ENCODE measurements around the gene ISCA2. TPM values are rescaled to one million over a fixed set of nuclear protein-coding genes. Genes with fewer than 3 reads are reported as not detected.

Gene ISCA2
- total and polyA plus RNA-seq, 9 of the 15 experiments (the other 6 are each of a cell fraction or from before 2014, with no cell fraction given) = 5.0 to 36.7 (median 18.1) TPM

DNA sequence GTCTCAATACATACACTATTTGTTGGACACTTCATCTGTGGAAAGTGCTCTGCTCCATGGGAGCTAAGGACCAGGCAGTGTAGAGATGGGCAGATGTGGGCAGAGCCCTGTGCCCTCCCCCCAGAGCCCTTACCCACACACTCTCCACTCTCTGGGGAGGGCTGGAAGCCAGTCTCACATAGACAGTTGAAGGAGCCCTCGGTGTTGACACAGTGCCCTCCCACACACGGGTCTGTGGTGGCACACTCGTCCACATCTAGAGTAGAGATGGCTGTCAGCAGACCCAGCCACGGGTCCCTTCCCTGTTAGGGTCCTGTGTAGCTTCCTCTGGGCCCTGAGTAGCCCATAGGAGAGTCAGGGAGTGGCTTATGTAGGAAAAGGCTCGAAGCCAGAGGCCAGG is 14.3 kb downstream of the ISCA2 start (continued):
- TF ChIP-seq, protein P1, sequence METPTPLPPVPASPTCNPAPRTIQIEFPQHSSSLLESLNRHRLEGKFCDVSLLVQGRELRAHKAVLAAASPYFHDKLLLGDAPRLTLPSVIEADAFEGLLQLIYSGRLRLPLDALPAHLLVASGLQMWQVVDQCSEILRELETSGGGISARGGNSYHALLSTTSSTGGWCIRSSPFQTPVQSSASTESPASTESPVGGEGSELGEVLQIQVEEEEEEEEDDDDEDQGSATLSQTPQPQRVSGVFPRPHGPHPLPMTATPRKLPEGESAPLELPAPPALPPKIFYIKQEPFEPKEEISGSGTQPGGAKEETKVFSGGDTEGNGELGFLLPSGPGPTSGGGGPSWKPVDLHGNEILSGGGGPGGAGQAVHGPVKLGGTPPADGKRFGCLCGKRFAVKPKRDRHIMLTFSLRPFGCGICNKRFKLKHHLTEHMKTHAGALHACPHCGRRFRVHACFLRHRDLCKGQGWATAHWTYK (CRISPR knock-in tag; IDR thresholded peaks at IDR 0.05) = no peak
- TF ChIP-seq, protein P2, sequence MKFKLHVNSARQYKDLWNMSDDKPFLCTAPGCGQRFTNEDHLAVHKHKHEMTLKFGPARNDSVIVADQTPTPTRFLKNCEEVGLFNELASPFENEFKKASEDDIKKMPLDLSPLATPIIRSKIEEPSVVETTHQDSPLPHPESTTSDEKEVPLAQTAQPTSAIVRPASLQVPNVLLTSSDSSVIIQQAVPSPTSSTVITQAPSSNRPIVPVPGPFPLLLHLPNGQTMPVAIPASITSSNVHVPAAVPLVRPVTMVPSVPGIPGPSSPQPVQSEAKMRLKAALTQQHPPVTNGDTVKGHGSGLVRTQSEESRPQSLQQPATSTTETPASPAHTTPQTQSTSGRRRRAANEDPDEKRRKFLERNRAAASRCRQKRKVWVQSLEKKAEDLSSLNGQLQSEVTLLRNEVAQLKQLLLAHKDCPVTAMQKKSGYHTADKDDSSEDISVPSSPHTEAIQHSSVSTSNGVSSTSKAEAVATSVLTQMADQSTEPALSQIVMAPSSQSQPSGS (CRISPR knock-in tag; IDR thresholded peaks at IDR 0.05) = no peak

DNA sequence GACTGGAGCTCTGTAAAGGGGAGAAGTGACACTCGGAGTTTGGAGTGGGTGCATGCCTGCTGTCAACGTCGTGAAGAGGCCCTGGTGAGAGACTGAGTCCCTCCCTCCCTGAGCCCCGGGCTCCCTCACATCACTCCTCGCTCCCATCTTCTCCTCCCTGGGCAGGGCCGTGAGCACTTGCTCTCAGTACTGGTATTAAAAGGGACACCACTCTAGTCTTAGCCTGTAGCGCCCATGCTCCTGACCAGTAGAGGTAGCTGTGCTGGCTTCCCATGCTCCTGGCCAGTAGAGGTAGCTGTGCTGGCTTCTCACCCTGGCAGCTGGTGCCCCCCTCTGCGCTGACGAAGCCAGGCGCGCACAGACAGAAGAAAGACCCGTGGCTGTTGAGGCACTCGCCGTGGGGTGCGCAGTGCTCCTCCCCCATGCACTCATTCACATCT is 14.7 kb downstream of the ISCA2 start:
- BruUV-seq (replicated peaks) = no TSS peak
- H3K36me3 ChIP-seq (ENCODE audit: control insufficient read depth, insufficient read depth, low read length) = no peaks in the 10 kb centered on the region
- DNase-seq (ENCODE audit: extremely low read depth in 1 of 4, low spot score in 3 of 4) (no peak), FAIRE-seq (no peak), ATAC-seq (peak; percentile 72)
- peaks cover 4 to 70% of the 10 kb centered on the region in 2 experiments; a peak in 3 of 5 replicates for H3K27me3 ChIP-seq (ENCODE audit: control insufficient read depth in 2 of 2, insufficient read depth in 2 of 2, low read length in 2 of 2)
- 0% methylated on average over 8 of the region's 15 CpGs for WGBS (ENCODE audit: insufficient coverage, low coverage, missing lambda C conversion rate)
- H2AFZ ChIP-seq (ENCODE audit: low read depth, low read length) = no peak overlapping the region
- no peak overlapping the region for H3K9ac ChIP-seq (ENCODE audit: insufficient read depth in 1 of 2, low read depth in 2 of 2, low read length in 2 of 2)
- H3K79me2 ChIP-seq (ENCODE audit: control insufficient read depth, insufficient read depth, low read length) = no peaks in the 10 kb centered on the region
- in situ Hi-C loops (cut with MboI) = no loop called here
- ChIA-PET CTCF (ENCODE audit: low intra/inter-chr PET ratio) (no interaction called here), POLR2A (interaction anchor here (1.7 kb wide), 1 partner anchor 9 kb away, joined by 5 read pairs; no protein-coding TSS in a partner anchor)
- no peak for TF ChIP-seq HDAC2 (IDR thresholded peaks at IDR 0.05)
- TF ChIP-seq RFX1 (IDR thresholded peaks at IDR 0.05) = no peak
- TF ChIP-seq, protein P3, sequence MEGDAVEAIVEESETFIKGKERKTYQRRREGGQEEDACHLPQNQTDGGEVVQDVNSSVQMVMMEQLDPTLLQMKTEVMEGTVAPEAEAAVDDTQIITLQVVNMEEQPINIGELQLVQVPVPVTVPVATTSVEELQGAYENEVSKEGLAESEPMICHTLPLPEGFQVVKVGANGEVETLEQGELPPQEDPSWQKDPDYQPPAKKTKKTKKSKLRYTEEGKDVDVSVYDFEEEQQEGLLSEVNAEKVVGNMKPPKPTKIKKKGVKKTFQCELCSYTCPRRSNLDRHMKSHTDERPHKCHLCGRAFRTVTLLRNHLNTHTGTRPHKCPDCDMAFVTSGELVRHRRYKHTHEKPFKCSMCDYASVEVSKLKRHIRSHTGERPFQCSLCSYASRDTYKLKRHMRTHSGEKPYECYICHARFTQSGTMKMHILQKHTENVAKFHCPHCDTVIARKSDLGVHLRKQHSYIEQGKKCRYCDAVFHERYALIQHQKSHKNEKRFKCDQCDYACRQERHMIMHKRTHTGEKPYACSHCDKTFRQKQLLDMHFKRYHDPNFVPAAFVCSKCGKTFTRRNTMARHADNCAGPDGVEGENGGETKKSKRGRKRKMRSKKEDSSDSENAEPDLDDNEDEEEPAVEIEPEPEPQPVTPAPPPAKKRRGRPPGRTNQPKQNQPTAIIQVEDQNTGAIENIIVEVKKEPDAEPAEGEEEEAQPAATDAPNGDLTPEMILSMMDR (IDR thresholded peaks at IDR 0.05 in 2 of 3, conservative IDR thresholded peaks at IDR 0.05 in 1 of 3; ENCODE audit: insufficient read depth in 2 of 3, low read depth in 1 of 3, low read length in 3 of 3) = peak; percentile 39 to 97 (median 63); a peak in 4 of 6 replicates
- intact Hi-C loops (cut with micrococcal nuclease) = no loop called here
- H3K27ac ChIP-seq (ENCODE audit: extremely low read depth, low read depth, low read length) = no peak overlapping the region
- H3K4me2 ChIP-seq (ENCODE audit: insufficient read depth, low read length) = no peak overlapping the region
- H4K20me1 ChIP-seq (replicated peaks; ENCODE audit: control insufficient read depth, insufficient read depth, low read length) = no peaks in the 10 kb centered on the region
- H3K9me1 ChIP-seq (ENCODE audit: control insufficient read depth, insufficient read depth, low read length) = no peaks in the 10 kb centered on the region
- peaks cover 0 to 1% of the 10 kb centered on the region in 2 experiments; a peak in 1 of 5 replicates for H3K4me1 ChIP-seq (replicated peaks in 1 of 2; ENCODE audit: control insufficient read depth in 2 of 2, insufficient read depth in 2 of 2, low read length in 2 of 2)
- H3K9me3 ChIP-seq (replicated peaks; ENCODE audit: control insufficient read depth, insufficient read depth, low read depth, low read length) = no peaks in the 10 kb centered on the region
- H3K4me3 ChIP-seq = no peak overlapping the region

All from K562 (cell line).